HepG2 (cell line): ENCODE measurements around the gene MRPL48. TPM values are rescaled to one million over a fixed set of nuclear protein-coding genes. Genes with fewer than 3 reads are reported as not detected.
A peak's percentile ranks its signal among the peaks of the same experiment; 100 is the strongest.

Source experiments
- CTCF ChIP-seq: sonication (generic); formaldehyde crosslinking; IDR thresholded peaks from 2 replicates; pipeline ENCODE4 v1.5.0; 2020; ENCODE audit warnings: mild to moderate bottlenecking, missing genetic modification reagents, moderate library complexity
- ETS1 ChIP-seq: sonication (generic); formaldehyde crosslinking; IDR thresholded peaks from 2 replicates; pipeline ENCODE4 v1.4.0; 2020; ENCODE audit warnings: missing genetic modification reagents
- FOXC1 ChIP-seq: sonication (generic); formaldehyde crosslinking; IDR thresholded peaks from 2 replicates; pipeline ENCODE4 v1.8.0; 2022; ENCODE audit warnings: mild to moderate bottlenecking, missing genetic modification reagents, borderline replicate concordance
- KIAA2018 ChIP-seq: sonication (generic); formaldehyde crosslinking; IDR thresholded peaks from 2 replicates; pipeline ENCODE4 v1.5.0; 2020; ENCODE audit warnings: mild to moderate bottlenecking, missing genetic modification reagents, borderline replicate concordance
- LBX2 ChIP-seq: sonication (generic); formaldehyde crosslinking; IDR thresholded peaks from 2 replicates; pipeline ENCODE4 v1.5.0; 2020; ENCODE audit warnings: missing genetic modification reagents, mild to moderate bottlenecking, borderline replicate concordance
- NFKBIZ ChIP-seq: IDR thresholded peaks from 2 replicates; pipeline ENCODE4 v1.6.1; 2018; ENCODE audit warnings: missing genetic modification reagents, missing compliant biosample characterization
- PLRG1 ChIP-seq: fragments of 450-650 bp; conservative IDR thresholded peaks from 2 replicates; pipeline ENCODE4 v1.6.1; 2016
- STAT6 ChIP-seq: sonication (generic); formaldehyde crosslinking; IDR thresholded peaks from 2 replicates; pipeline ENCODE4 v1.4.0; 2020; ENCODE audit warnings: missing genetic modification reagents, mild to moderate bottlenecking, borderline replicate concordance
- TP53 ChIP-seq: sonication (generic); formaldehyde crosslinking; conservative IDR thresholded peaks from 2 replicates; pipeline ENCODE4 v1.4.0; 2020; ENCODE audit warnings: missing genetic modification reagents
- ZNF44 ChIP-seq: sonication (generic); formaldehyde crosslinking; IDR thresholded peaks from 2 replicates; pipeline ENCODE4 v1.5.1; 2020; ENCODE audit warnings: mild to moderate bottlenecking, missing genetic modification reagents
- ZNF672 ChIP-seq: sonication (generic); formaldehyde crosslinking; IDR thresholded peaks from 2 replicates; pipeline ENCODE4 v1.8.1; 2022; ENCODE audit warnings: missing genetic modification reagents
- ZNF747 ChIP-seq: sonication (generic); formaldehyde crosslinking; IDR thresholded peaks from 2 replicates; pipeline ENCODE4 v1.8.1; 2023; ENCODE audit warnings: missing genetic modification reagents, mild to moderate bottlenecking, borderline replicate concordance
- ZNF772 ChIP-seq: sonication (generic); formaldehyde crosslinking; IDR thresholded peaks from 2 replicates; pipeline ENCODE4 v1.5.0; 2020; ENCODE audit warnings: mild to moderate bottlenecking, missing genetic modification reagents
- polyA plus RNA-seq, 8 experiments: library from polyadenylated mRNA; depleted of rRNA in 3 of 8; stranded (reverse) in 7 of 8; unstranded in 1 of 8; fragments of >200 nt; fragmentation: Illumina TruSeq in 4 of 8; extraction: Trizol in 4 of 8; gene quantifications; 2 replicates each; pipeline versions ENCODE4 v1.2.1 to v1.2.3, GENCODE V29; 2011 to 2016; ENCODE audit warnings: low read depth in 4 of 8, missing spikeins in 1 of 8, mixed read lengths in 1 of 8; ENCODE audit not compliant: insufficient read depth in 1 of 8
- total RNA-seq, 5 experiments: library from RNA; depleted of rRNA; stranded (reverse); fragments of >200 nt; fragmentation: Illumina TruSeq; extraction: Trizol; gene quantifications; 2 replicates each; pipeline ENCODE4 v1.2.3, GENCODE V29; 2016; ENCODE audit warnings: low read depth in 1 of 5

Gene MRPL48
- total and polyA plus RNA-seq, 2 of the 13 experiments (the other 11 are each of a cell fraction or from before 2014, with no cell fraction given), result 61.2 to 67.9 TPM

- no peak for TF ChIP-seq KIAA2018 (CRISPR knock-in tag)
- TF ChIP-seq TP53 (CRISPR knock-in tag), result no peak
- TF ChIP-seq NFKBIZ (CRISPR knock-in tag), result no peak
- TF ChIP-seq PLRG1, result no peak
- no peak for TF ChIP-seq CTCF (CRISPR knock-in tag)
- 0 out of 2 replicates have a peak, but pooled peaks have one; percentile 30 for TF ChIP-seq ETS1 (CRISPR knock-in tag)
- peak; percentile 32; the same call in 1 of the 2 replicates for TF ChIP-seq STAT6 (CRISPR knock-in tag)
- peak; percentile 83 for TF ChIP-seq FOXC1 (CRISPR knock-in tag)
- TF ChIP-seq ZNF772 (CRISPR knock-in tag), result peak; percentile 88
- 0 out of 2 replicates have a peak, but pooled peaks have one; percentile 59 for TF ChIP-seq LBX2 (CRISPR knock-in tag)
- TF ChIP-seq ZNF44 (CRISPR knock-in tag), result peak; percentile 97
- TF ChIP-seq ZNF747 (CRISPR knock-in tag), result peak; percentile 68; the same call in 1 of the 2 replicates
- TF ChIP-seq ZNF672 (CRISPR knock-in tag), result no peak
Observed at GRCh38 chr11:73787643-73788558, at the start of gene MRPL48 (continued).
